PFSK-1 (cell line): ENCODE results near the gene PBX2.

Experiments
- POLR2AphosphoS5 ChIP-seq: IDR thresholded peaks from 2 replicates; pipeline ENCODE4 v1.6.1; 2012; ENCODE audit warnings: low read depth, mild to moderate bottlenecking, control low read depth, low read length, moderate library complexity
- REST ChIP-seq, 2 experiments: IDR thresholded peaks; 2 replicates each; pipeline versions ENCODE4 v1.6.1 to v1.8.0; 2011 to 2012; ENCODE audit warnings: low read depth in 2 of 2, low read length in 2 of 2, control low read depth in 1 of 2, inconsistent platforms in 1 of 2, mild to moderate bottlenecking in 1 of 2, moderate library complexity in 1 of 2; ENCODE audit not compliant: insufficient read depth in 1 of 2
- TAF1 ChIP-seq: IDR thresholded peaks from 2 replicates; pipeline ENCODE4 v1.6.1; 2012; ENCODE audit warnings: low read length, control low read depth, borderline replicate concordance; ENCODE audit not compliant: insufficient read depth

- no peak for TF ChIP-seq REST (IDR thresholded peaks at IDR 0.05; ENCODE audit: insufficient read depth in 1 of 2, low read depth in 2 of 2, low read length in 2 of 2)
- no peak for TF ChIP-seq TAF1
- TF ChIP-seq POLR2AphosphoS5, result no peak
Observed at GRCh38 chr6:32189742-32190053, 304 bp downstream of the PBX2 start.
